Activated B cell treated with CpG ODN at 0.5 μM for 24 hours (primary cell): ENCODE results near the gene KCTD3. TPM values are rescaled to one million over a fixed set of nuclear protein-coding genes. Genes with fewer than 3 reads are reported as not detected.

Experiments
- ATAC-seq: fragments of 200-7000 bp; cut with Tn5 transposase; one replicate; pipeline ENCODE4 v1.10.0; 2021; ENCODE audit warnings: low read depth, mild to moderate bottlenecking, moderate library complexity
- CTCF ChIA-PET: fragments of 350-600 bp; sonication (Branson Sonifier 250); formaldehyde crosslinking; loops from one replicate; lab custom pipeline; 2021; ENCODE audit warnings: antibody characterized with exemption; lab: Charles Lee
- POLR2A ChIA-PET: fragments of 350-600 bp; sonication (Branson Sonifier 250); formaldehyde crosslinking; loops from one replicate; lab custom pipeline; 2021; ENCODE audit warnings: antibody characterized with exemption; lab: Charles Lee
- DNase-seq: peaks from one replicate; pipeline ENCODE4 v3.0.0; 2022
- H3K27ac Mint-ChIP-seq: one replicate; pipeline ENCODE4 v1.8.0; 2020; ENCODE audit warnings: mixed read lengths
- H3K27me3 Mint-ChIP-seq: one replicate; pipeline ENCODE4 v1.8.0; 2021; ENCODE audit warnings: mixed read lengths
- H3K36me3 Mint-ChIP-seq: one replicate; pipeline ENCODE4 v1.8.0; 2021; ENCODE audit warnings: low read depth, mixed read lengths
- H3K4me1 Mint-ChIP-seq: one replicate; pipeline ENCODE4 v1.8.0; 2021; ENCODE audit warnings: mixed read lengths
- H3K4me3 Mint-ChIP-seq: one replicate; pipeline ENCODE4 v1.8.0; 2020; ENCODE audit warnings: mild to moderate bottlenecking, mixed read lengths
- H3K9me3 Mint-ChIP-seq: one replicate; pipeline ENCODE4 v1.8.0; 2020; ENCODE audit warnings: mixed read lengths
- intact Hi-C: fragments of 100-400 bp; cut with micrococcal nuclease; formaldehyde crosslinking; loops from one replicate; pipeline ENCODE4 v1.15.1; 2024
- total RNA-seq: library from RNA; stranded (reverse); gene quantifications from 2 replicates; pipeline ENCODE4 v1.2.3, GENCODE V29; 2022
- TF ChIP-seq, protein P1 (sequence below): fragments of 200-600 bp; IDR thresholded peaks from one replicate; pipeline ENCODE4 v1.8.0; 2022; ENCODE audit warnings: antibody characterized with exemption, mild to moderate bottlenecking

The KCTD3 gene
- total RNA-seq, 1 donor from 2014 or later: 5.8 TPM

DNA sequence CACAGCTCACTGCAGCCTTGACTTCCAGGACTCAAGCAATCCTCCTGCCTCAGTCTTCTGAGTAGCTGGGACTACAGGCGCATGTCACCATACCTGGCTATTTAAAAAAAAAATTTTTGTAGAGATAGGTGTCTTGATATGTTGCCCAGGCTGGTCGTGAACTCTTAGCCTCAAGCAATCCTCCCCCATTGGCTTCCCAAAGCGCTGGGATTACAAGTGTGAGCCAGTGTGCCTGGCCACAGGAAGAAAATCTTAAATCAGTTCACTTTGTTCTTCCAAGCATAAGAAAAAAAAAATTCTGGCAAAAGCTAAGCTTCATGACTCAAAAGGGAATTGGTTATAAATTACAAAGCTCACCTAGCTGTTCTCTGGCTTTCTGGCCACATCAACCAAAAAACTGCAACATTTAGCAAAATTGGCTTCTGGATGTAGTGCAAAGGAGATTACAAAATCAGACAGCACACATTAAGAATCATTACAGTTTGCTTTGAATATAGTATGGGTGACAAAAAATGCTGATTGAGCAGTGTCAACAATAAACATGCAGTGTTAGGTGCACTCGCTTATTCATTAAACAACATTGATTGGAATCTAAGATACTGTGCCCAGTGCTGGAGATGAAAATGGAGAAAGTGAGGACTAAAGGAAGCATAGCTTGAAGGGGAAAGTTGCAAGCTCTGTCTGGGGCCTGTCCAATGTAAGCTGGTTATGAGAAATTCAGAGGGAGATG, 76.7 kb downstream of the KCTD3 start:
- CTCF ChIA-PET: no interaction called here
- ATAC-seq: no peak
- Mint-ChIP-seq H3K36me3 (no peaks in the 10 kb centered on the region), H3K4me3 (no peak overlapping the region), H3K4me1 (no peaks in the 10 kb centered on the region), H3K27me3 (no peaks in the 10 kb centered on the region), H3K27ac (no peak overlapping the region), H3K9me3 (no peaks in the 10 kb centered on the region)
- no peak for DNase-seq
- TF ChIP-seq, protein P1, sequence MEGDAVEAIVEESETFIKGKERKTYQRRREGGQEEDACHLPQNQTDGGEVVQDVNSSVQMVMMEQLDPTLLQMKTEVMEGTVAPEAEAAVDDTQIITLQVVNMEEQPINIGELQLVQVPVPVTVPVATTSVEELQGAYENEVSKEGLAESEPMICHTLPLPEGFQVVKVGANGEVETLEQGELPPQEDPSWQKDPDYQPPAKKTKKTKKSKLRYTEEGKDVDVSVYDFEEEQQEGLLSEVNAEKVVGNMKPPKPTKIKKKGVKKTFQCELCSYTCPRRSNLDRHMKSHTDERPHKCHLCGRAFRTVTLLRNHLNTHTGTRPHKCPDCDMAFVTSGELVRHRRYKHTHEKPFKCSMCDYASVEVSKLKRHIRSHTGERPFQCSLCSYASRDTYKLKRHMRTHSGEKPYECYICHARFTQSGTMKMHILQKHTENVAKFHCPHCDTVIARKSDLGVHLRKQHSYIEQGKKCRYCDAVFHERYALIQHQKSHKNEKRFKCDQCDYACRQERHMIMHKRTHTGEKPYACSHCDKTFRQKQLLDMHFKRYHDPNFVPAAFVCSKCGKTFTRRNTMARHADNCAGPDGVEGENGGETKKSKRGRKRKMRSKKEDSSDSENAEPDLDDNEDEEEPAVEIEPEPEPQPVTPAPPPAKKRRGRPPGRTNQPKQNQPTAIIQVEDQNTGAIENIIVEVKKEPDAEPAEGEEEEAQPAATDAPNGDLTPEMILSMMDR: no peak
- intact Hi-C loops: no loop called here
- POLR2A ChIA-PET: no interaction called here

DNA sequence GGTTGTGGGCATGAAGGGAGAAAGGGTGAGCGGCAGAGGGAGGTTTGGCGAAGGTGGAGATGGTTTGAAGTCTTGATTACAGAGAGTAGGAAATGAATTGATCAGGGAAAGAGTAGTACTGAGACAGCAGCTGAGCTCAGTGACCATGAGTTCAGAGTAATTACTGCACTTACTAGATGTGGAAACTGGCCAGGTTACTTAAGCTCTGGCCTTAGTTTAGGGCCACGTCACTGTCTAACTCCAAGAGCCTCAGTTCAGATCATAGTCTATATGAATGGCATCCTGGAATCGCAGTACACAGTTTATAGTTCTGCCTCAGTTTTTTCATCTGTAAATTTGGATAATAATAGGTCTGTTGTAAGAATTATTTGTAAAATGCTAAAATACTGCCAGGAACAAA, 78.1 kb downstream of the KCTD3 start:
- intact Hi-C loops: no loop called here
- Mint-ChIP-seq H3K4me1 (no peaks in the 10 kb centered on the region), H3K9me3 (no peaks in the 10 kb centered on the region), H3K27me3 (no peaks in the 10 kb centered on the region), H3K4me3 (no peak overlapping the region), H3K36me3 (no peaks in the 10 kb centered on the region), H3K27ac (no peak overlapping the region)
- TF ChIP-seq, protein P1: no peak
- no peak for DNase-seq
- no peak for ATAC-seq
- ChIA-PET POLR2A (no interaction called here), CTCF (no interaction called here)

DNA sequence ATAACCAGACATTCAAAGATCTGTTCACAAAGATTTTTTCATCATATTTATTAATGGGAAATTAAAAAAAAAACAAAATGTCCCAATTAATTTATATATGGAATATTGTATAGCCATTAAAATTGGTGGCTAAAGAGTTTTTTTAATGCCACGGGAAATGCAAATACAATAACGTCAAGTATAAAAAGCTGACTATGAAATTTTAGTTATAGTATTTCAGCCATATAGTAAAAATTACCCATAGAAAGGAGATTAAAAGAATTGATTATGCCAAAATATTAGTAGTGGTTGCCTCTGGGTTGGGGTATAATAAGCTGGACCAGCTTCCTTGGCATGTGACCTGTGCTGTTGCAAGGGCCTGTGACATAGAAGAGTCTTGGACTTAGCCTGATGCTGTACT, 78.8 kb downstream of the KCTD3 start:
- POLR2A ChIA-PET: no interaction called here
- H3K4me1 Mint-ChIP-seq: no peaks in the 10 kb centered on the region
- DNase-seq (no peak), ATAC-seq (no peak)
- TF ChIP-seq, protein P1: no peak
- H3K36me3 Mint-ChIP-seq: no peaks in the 10 kb centered on the region
- no peak overlapping the region for H3K4me3 Mint-ChIP-seq
- CTCF ChIA-PET: no interaction called here
- H3K27ac Mint-ChIP-seq: no peak overlapping the region
- no peaks in the 10 kb centered on the region for H3K9me3 Mint-ChIP-seq
- H3K27me3 Mint-ChIP-seq: no peaks in the 10 kb centered on the region
- intact Hi-C loops: no loop called here

DNA sequence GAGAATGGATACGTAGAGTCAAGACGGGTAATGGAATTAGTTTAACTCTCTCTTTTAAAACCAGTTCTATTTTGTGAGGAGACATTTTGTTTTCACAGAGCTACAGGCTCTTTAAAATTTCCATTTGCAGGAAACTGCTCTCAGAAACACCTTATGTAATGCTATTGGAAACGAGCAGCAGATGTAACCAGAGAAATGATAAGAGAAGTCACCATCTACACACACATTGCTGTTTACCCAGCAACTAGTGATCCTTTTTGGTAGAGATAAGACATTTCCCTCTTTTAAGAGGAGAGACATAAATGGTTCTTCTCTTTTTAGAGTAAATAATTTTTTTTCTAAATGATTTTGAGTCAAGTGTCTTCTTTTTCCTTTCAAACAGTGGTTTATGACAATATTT, 80.6 kb downstream of the KCTD3 start:
- CTCF ChIA-PET: no interaction called here
- Mint-ChIP-seq H3K27ac (no peak overlapping the region), H3K4me3 (no peak overlapping the region)

DNA sequence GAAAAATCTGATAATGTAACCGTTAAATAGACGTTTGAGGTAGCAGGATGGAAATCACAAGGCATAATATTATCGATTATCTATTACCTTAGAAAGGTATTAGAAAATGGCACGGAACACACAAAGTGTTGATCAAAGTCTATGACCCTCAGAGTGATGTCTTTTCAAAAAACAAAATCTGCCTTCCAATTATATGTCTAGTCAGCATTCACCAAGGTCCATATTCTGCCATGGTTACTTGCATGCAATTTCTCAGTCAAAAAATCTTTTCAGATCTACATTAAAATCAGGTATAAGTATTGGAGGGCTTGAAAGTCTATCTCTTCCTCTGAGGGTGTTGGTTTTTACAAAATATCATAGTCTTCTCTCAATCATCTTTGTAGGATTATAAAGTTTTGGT, 81.9 kb downstream of the KCTD3 start:
- no peaks in the 10 kb centered on the region for H3K4me1 Mint-ChIP-seq
- no peak overlapping the region for H3K27ac Mint-ChIP-seq
- H3K27me3 Mint-ChIP-seq: no peaks in the 10 kb centered on the region
- POLR2A ChIA-PET: no interaction called here
- H3K36me3 Mint-ChIP-seq: no peaks in the 10 kb centered on the region
- H3K9me3 Mint-ChIP-seq: no peaks in the 10 kb centered on the region
- no peak overlapping the region for H3K4me3 Mint-ChIP-seq
- ATAC-seq: no peak
- intact Hi-C loops: no loop called here
- no peak for DNase-seq
- TF ChIP-seq, protein P1: no peak
- CTCF ChIA-PET: no interaction called here

More for the DNA sequence above, 80.6 kb downstream of the KCTD3 start:
- Mint-ChIP-seq H3K4me1 (no peaks in the 10 kb centered on the region), H3K36me3 (no peaks in the 10 kb centered on the region), H3K27me3 (no peaks in the 10 kb centered on the region), H3K9me3 (no peaks in the 10 kb centered on the region)
- TF ChIP-seq, protein P1: no peak
- intact Hi-C loops: no loop called here
- POLR2A ChIA-PET: no interaction called here
- no peak for ATAC-seq
- no peak for DNase-seq
